HG03025 (cell line): ENCODE data around the gene ZNF785.
"Not testable (repeated sequence)": the region's sequence is repeated elsewhere in the genome, so short reads cannot be mapped to it uniquely, and the experiment has no call there.

Experiments
- ATAC-seq: cut with Tn5 transposase; IDR thresholded peaks from one replicate; pipeline ENCODE4 v1.9.1; 2021; ENCODE audit warnings: mild to moderate bottlenecking, moderate library complexity; ENCODE audit not compliant: unreplicated experiment, low FRiP score

Gene ZNF785

GRCh38 chr16:30543067-30543466 is 42.4 kb downstream of the ZNF785 start:
- no peak for ATAC-seq

DNA sequence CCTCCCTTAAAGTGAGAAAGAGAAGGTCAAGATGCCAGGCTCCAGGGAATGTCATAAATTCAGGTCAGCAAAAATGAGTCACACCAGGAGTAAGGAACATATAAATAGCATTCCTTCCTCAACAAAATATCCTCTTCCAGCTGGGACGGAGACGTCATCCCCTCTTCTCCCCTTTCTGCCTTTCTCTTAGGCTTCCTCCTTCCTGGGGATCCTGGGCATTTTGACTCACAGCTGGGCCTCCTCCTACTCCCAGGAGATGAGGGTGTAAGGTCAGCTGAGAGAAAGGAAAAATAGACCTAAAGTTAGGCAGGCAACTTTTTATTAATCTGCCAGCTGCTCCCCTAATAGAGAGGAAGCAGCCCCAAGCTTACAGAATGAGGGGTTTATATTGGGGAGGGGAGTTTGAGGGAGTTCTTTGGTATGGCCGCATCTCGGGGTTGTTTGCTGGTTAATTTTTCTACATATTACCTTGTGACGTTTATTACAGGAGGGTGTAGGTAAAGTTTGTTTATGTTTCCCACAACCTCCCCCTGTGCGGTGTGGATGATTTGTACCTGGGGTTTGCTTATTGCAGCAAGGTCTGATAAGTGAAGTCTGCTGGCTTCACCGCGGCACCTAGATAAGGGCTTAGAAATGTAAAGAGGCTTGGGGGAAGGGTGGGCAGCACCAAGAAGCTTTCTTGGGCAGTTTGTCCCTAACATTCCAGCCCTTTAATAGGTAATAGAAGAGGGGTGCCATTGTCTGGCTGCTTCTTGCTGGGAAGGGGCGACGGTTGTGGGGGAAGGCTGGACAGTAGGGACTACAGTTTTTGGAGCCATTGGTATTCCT is 43.8 kb downstream of the ZNF785 start:
- no peak for ATAC-seq

DNA sequence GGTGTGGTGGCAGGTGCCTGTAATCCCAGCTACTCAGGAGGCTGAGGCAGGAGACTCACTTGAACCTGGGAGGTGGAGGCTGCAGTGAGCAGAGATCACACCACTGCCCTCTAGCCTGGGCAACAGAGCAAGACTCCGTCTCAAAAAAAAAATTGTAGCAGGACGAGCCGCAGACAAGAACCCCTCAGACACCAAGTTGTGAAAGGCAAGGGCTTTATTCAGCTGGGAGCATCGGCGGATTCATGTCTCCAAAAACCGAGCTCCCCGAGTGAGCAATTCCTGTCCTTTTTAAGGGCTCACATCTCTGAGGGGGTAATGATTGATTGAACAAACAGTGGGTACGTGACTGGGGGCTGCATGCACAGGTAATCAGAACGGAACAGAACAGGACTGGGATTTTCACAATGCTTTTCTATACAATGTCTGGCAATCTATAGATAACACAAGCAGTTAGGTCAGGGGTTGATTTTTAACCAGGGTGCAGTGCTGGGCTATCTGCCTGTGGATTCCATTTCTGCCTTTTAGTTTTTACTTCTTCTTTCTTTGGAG is 44.5 kb downstream of the ZNF785 start:
- not testable (repeated sequence) for ATAC-seq

GRCh38 chr16:30539986-30540526 is 45.4 kb downstream of the ZNF785 start:
- ATAC-seq = not testable (repeated sequence)

DNA sequence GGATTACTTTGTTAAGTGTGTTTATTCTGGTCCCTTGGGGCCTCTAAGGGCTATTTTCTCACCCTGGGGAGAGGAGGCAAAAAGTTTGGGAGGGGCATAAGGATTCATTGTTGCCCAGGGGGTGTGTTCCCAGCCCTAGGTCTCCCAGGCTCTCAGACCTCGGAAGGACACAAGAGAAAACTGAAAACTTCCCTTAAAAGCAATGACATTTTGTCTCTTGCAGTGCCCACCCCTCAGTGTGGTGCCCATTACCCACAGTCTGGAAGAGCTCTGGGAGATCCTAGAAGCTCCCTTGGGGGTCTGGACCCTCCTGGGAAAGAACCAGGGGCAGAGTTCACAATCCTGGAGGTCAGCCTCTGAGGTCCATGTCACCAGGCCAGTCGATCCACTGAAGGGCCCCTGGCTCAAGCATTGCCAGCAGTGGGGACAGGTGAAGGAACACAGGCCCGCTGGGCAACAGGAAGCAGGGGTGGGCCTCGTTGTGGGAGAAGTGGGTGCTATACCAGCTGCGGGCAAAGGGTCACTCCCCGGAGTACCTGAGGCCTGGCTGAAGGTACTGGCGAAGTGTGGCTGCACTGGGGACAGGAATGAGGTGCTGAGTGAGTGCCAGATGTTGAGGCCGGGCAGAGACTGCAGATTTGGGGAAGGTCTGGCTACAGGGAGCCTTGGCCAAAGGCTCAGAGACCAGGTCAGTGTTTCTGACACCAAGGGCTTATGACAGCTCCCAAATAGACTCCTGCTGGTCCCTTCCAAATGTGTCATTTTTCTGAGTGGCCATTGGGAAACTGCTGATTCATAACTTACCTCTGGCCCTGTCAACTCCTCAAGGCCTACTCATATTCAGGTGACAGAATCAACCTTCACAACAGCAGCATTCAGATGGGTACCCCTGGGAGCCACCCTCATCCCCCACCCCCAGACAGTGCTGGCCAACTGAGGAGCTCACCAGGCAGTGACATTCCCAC is 46.2 kb downstream of the ZNF785 start:
- no peak for ATAC-seq

- not testable (repeated sequence) for ATAC-seq
Measured at GRCh38 chr16:30536391-30537024, 49.0 kb downstream of the ZNF785 start.

GRCh38 chr16:30535777-30536190 is 49.7 kb downstream of the ZNF785 start:
- ATAC-seq = no peak

GRCh38 chr16:30535106-30535776 is 50.3 kb downstream of the ZNF785 start:
- peak; percentile 12 for ATAC-seq

DNA sequence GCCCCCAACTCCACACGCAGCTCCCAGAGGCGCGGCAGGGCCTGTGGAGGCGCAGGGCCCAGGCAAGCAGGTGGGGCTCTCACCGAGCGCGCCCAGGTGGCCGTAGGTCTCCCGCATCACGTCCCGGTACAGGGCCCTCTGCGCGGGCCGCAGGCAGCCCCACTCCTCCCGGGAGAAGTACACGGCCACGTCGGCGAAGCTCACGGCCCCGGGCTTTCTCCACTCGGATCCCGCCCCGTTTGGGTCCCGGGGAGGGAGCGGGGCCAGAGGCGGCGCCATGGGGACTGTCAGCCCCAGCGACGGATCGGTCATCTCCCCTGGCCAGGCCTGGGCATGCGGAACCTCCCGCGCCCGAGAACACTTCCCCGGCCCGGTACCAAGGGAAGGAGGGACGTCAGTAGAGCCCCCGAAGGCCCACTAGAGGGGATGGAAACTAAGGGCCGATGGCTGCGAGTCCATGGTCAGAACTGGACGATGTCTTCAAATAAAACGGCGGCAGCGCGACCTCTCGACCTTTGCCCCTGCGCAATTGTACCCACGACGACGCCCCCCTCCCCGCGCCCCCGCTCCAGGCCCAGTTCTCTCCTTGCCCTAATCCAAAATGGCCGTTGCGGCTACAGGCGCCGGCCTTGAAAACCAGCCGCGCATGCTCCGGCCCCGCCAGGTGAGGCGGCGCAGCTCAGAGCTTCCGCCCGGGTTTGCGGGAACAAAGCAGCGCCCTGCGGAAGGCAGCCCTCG is 51.0 kb downstream of the ZNF785 start, which contains the start of gene ZNF747:
Gene ZNF747 (minus strand): TSS at position 491 of the 738 bp plus-strand sequence. CDS start 179 bp downstream, at position 312.
- ATAC-seq = peak; percentile 53

DNA sequence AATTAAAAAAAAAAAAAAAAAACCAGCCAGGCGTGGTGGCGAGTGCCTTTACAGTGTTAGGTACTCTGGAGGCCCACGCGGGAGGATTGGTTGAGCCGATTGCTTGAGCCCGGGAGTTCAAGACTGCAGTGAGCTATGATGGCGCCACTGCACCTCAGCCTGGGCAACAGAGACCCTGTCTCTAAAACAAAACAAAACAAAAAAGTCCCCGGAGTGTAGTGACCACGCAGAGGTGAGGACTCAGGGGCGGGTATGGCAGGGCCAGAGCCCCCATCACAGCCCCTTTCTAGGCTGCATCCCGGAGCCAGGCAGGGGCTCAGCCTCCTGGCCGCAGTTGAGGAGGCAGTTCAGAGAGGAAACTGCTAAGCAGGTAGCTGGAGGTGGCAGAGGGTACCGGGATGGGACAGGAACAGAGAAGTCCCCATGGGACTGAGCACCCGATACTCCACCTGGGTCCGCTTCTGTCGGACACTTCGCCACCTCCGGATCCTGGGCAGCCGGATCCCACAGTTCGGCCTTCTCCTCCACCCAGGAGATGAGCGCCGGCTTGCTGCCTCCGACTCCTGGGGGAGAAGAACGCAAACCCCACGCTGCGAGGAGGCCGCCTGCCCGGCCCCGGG is 51.6 kb downstream of the ZNF785 start:
- ATAC-seq = peak; percentile 9

- ATAC-seq = no peak
Measured at GRCh38 chr16:30533146-30533522, 52.4 kb downstream of the ZNF785 start.

GRCh38 chr16:30532285-30533145 is 53.0 kb downstream of the ZNF785 start:
- ATAC-seq = no peak
